B cell (primary cell): ENCODE data around the gene RPA1. TPM values are rescaled to one million over a fixed set of nuclear protein-coding genes. Genes with fewer than 3 reads are reported as not detected.

Source experiments
- ATAC-seq: fragments of 200-7000 bp; cut with Tn5 transposase; one replicate; pipeline ENCODE4 v1.10.0; 2021; ENCODE audit warnings: low read depth, mild to moderate bottlenecking, moderate number of reproducible peaks, moderate library complexity
- CTCF ChIA-PET: fragments of 350-600 bp; sonication (Branson Sonifier 250); formaldehyde crosslinking; loops from one replicate; lab custom pipeline; 2021; ENCODE audit warnings: antibody characterized with exemption, inconsistent platforms; lab: Charles Lee
- POLR2A ChIA-PET: fragments of 350-600 bp; sonication (Branson Sonifier 250); formaldehyde crosslinking; loops from one replicate; lab custom pipeline; 2021; ENCODE audit warnings: antibody characterized with exemption; lab: Charles Lee
- DNase-seq: peaks from one replicate; pipeline ENCODE4 v3.0.0; 2013
- H2AFZ ChIP-seq: 2 replicates; pipeline ENCODE4 v1.6.1; 2012; ENCODE audit warnings: mild to moderate bottlenecking, low read depth, low read length; ENCODE audit not compliant: insufficient read depth, poor library complexity, severe bottlenecking
- H3K27ac ChIP-seq, 2 donors: 1 replicate in 1 of 2; 2 replicates in 1 of 2; pipeline ENCODE4 v1.5.1; 2012 to 2013; ENCODE audit warnings: low read length in 2 of 2, mild to moderate bottlenecking in 2 of 2, moderate library complexity in 1 of 2
- H3K27me3 ChIP-seq, 4 experiments: fragments of 200-600 bp in 1 of 4; sonication (generic) in 1 of 4; replicated peaks in 1 of 4; 1 replicate in 2 of 4; 2 replicates in 2 of 4; pipeline versions ENCODE4 v1.6.1 to v1.7.0; 2013 to 2016; ENCODE audit warnings: low read length in 3 of 4, mild to moderate bottlenecking in 2 of 4, mixed read lengths in 1 of 4, moderate library complexity in 1 of 4; ENCODE audit not compliant: insufficient read depth in 4 of 4, control insufficient read depth in 3 of 4; ENCODE audit errors: control extremely low read depth in 1 of 4
- H3K36me3 ChIP-seq, 2 experiments: replicated peaks in 1 of 2; 1 replicate in 1 of 2; 2 replicates in 1 of 2; pipeline versions ENCODE4 v1.6.1 to v1.7.1; 2013; ENCODE audit warnings: low read length in 1 of 2; ENCODE audit not compliant: insufficient read depth in 2 of 2, control insufficient read depth in 1 of 2; ENCODE audit errors: control extremely low read depth in 1 of 2, extremely low read depth in 1 of 2
- H3K4me1 ChIP-seq, 2 donors: fragments of 200-600 bp in 1 of 2; sonication (generic) in 1 of 2; 1 replicate in 1 of 2; 2 replicates in 1 of 2; pipeline versions ENCODE4 v1.5.1 to v1.6.1; 2013 to 2017; ENCODE audit warnings: low read length in 2 of 2; ENCODE audit not compliant: control insufficient read depth in 2 of 2, insufficient read depth in 2 of 2
- H3K4me2 ChIP-seq: replicated peaks from 2 replicates; pipeline ENCODE3; 2012; ENCODE audit warnings: mild to moderate bottlenecking, low read depth, low read length; ENCODE audit not compliant: poor library complexity, severe bottlenecking
- H3K4me3 ChIP-seq, 5 experiments: fragments of 200-600 bp in 1 of 5; sonication (generic) in 1 of 5; 1 replicate in 3 of 5; 2 replicates in 2 of 5; pipeline versions ENCODE4 v1.5.1 to v1.7.0; 2011 to 2016; ENCODE audit warnings: low read length in 4 of 5, mild to moderate bottlenecking in 4 of 5, low read depth in 2 of 5, control low read depth in 1 of 5, moderate library complexity in 1 of 5; ENCODE audit not compliant: insufficient read depth in 1 of 5; ENCODE audit errors: control extremely low read depth in 1 of 5, extremely low read depth in 1 of 5
- H3K79me2 ChIP-seq: fragments of 200-600 bp; sonication (generic); one replicate; pipeline ENCODE4 v1.6.0; 2016; ENCODE audit warnings: low read length; ENCODE audit not compliant: control insufficient read depth, insufficient read depth
- H3K9ac ChIP-seq: fragments of 200-600 bp; sonication (generic); 2 replicates; pipeline ENCODE4 v1.6.1; 2017; ENCODE audit warnings: mild to moderate bottlenecking, low read length, moderate library complexity
- H3K9me3 ChIP-seq, 3 donors: one replicate each; pipeline versions ENCODE4 v1.6.1 to v1.7.1; 2013; ENCODE audit warnings: low read length in 2 of 3; ENCODE audit not compliant: control insufficient read depth in 2 of 3, insufficient read depth in 1 of 3; ENCODE audit errors: control extremely low read depth in 1 of 3
- H4K20me1 ChIP-seq: 2 replicates; pipeline ENCODE4 v1.6.0; 2012; ENCODE audit warnings: mild to moderate bottlenecking, low read length; ENCODE audit not compliant: insufficient read depth, control insufficient read depth, poor library complexity, severe bottlenecking
- H3K27ac Mint-ChIP-seq: one replicate; pipeline ENCODE4 v1.8.0; 2021; ENCODE audit warnings: mixed read lengths
- H3K27me3 Mint-ChIP-seq: one replicate; pipeline ENCODE4 v1.8.0; 2021; ENCODE audit warnings: mixed read lengths
- H3K4me1 Mint-ChIP-seq: one replicate; pipeline ENCODE4 v1.8.0; 2021; ENCODE audit warnings: mixed read lengths
- H3K4me3 Mint-ChIP-seq: one replicate; pipeline ENCODE4 v1.8.0; 2021; ENCODE audit warnings: mixed read lengths
- H3K9me3 Mint-ChIP-seq: one replicate; pipeline ENCODE4 v1.8.0; 2022; ENCODE audit warnings: mixed read lengths; ENCODE audit not compliant: insufficient read depth
- EZH2 ChIP-seq: IDR thresholded peaks from 2 replicates; pipeline ENCODE4 v1.6.1; 2012; ENCODE audit warnings: borderline replicate concordance, low read depth, mild to moderate bottlenecking, moderate library complexity, low read length; ENCODE audit not compliant: insufficient read depth, poor library complexity, severe bottlenecking
- WGBS: methylation state at CpG from one replicate; pipeline ENCODE4 v1.1.5; 2013; ENCODE audit warnings: missing lambda C conversion rate; ENCODE audit not compliant: insufficient coverage; 5-methylcytosine and 5-hydroxymethylcytosine counted together
- intact Hi-C: fragments of 100-400 bp; cut with micrococcal nuclease; formaldehyde crosslinking; loops from one replicate; pipeline ENCODE4 v1.10.0; 2022
- polyA plus RNA-seq: library from polyadenylated mRNA; depleted of rRNA; stranded (reverse); fragments of >200 nt; gene quantifications from 2 replicates; pipeline ENCODE4 v1.2.3, GENCODE V29; 2012
- total RNA-seq, 2 donors: library from RNA; stranded (reverse); fragments of 120-200 nt in 1 of 2; gene quantifications; 1 replicate in 1 of 2; 2 replicates in 1 of 2; pipeline versions ENCODE4 v1.2.3 to v1.2.4, GENCODE V29; 2013 to 2022
- TF ChIP-seq, protein P1 (sequence below): fragments of 200-600 bp; IDR thresholded peaks from one replicate; pipeline ENCODE4 v1.8.0; 2022; ENCODE audit warnings: antibody characterized with exemption, mild to moderate bottlenecking

RPA1 gene
- total and polyA plus RNA-seq, 2 donors (not counting 1 experiment from before 2014, with no cell fraction given) = 27.0 to 94.5 TPM

DNA sequence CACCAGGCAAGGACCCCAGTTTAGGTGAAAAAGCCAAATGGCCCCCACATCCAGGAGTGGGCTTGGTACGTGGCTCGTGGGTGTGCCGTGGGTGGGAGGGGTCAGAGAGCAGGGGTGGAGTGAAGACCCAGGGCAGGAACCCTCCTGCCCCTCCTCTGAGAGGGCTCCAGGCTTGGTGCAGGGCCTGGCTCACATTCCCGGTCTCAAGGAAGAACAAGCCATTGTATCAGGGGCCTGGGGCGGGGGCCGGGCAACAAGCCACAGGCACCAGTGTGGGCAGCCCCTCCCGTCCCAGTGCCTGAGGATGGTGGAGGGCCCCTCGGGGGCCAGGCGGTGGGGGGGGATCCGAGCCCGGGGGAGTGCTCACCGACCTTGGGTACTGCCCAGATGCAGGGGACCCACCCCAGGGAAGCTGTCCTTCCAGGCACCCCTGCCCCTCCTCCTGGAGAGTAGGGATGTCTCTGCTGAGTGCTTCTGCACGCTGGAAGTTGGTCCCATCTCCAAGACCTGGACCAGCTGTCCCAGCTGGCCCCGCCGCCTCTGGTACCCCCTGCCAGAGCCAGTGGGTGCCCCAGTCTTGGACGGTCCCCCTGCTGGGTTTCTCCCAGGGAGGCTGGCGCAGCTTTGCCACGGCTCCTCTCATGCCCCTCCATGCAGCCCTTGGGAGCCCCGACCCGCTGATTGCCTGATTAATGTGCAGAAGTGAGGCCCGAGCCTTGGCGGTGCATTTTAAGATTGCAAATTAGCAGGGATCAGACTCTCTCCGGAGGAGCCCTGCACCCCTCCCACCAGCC lies 111.7 kb downstream of the RPA1 start:
- no peak for DNase-seq
- no peaks in the 10 kb centered on the region for H3K27me3 Mint-ChIP-seq
- TF ChIP-seq EZH2 = no peak
- TF ChIP-seq, protein P1, sequence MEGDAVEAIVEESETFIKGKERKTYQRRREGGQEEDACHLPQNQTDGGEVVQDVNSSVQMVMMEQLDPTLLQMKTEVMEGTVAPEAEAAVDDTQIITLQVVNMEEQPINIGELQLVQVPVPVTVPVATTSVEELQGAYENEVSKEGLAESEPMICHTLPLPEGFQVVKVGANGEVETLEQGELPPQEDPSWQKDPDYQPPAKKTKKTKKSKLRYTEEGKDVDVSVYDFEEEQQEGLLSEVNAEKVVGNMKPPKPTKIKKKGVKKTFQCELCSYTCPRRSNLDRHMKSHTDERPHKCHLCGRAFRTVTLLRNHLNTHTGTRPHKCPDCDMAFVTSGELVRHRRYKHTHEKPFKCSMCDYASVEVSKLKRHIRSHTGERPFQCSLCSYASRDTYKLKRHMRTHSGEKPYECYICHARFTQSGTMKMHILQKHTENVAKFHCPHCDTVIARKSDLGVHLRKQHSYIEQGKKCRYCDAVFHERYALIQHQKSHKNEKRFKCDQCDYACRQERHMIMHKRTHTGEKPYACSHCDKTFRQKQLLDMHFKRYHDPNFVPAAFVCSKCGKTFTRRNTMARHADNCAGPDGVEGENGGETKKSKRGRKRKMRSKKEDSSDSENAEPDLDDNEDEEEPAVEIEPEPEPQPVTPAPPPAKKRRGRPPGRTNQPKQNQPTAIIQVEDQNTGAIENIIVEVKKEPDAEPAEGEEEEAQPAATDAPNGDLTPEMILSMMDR = no peak
- H3K4me3 ChIP-seq = no peak overlapping the region
- no peaks in the 10 kb centered on the region for H3K27me3 ChIP-seq
- H2AFZ ChIP-seq = no peak overlapping the region
- H3K27ac Mint-ChIP-seq = no peak overlapping the region
- no peaks in the 10 kb centered on the region for H3K4me1 ChIP-seq
- no peaks in the 10 kb centered on the region for H3K9me3 Mint-ChIP-seq
- H4K20me1 ChIP-seq = no peaks in the 10 kb centered on the region
- ChIA-PET POLR2A (no interaction called here), CTCF (no interaction called here)
- no peak overlapping the region for H3K4me3 Mint-ChIP-seq
- no peak for ATAC-seq
- H3K27ac ChIP-seq = no peak overlapping the region
- H3K4me1 Mint-ChIP-seq = no peaks in the 10 kb centered on the region
- no peaks in the 10 kb centered on the region for H3K9me3 ChIP-seq
- intact Hi-C loops = no loop called here
- 95% methylated on average over 22 of the region's 23 CpGs for WGBS
- H3K4me2 ChIP-seq = no peak overlapping the region
- no peaks in the 10 kb centered on the region for H3K79me2 ChIP-seq
- H3K9ac ChIP-seq = no peak overlapping the region
- no peaks in the 10 kb centered on the region for H3K36me3 ChIP-seq

- H3K36me3 ChIP-seq = no peaks in the 10 kb centered on the region
- POLR2A ChIA-PET = no interaction called here
- no peaks in the 10 kb centered on the region for H3K27me3 Mint-ChIP-seq
These were observed 112.2 kb downstream of the RPA1 start for GRCh38 chr17:1942066-1942365.

More at GRCh38 chr17:1942066-1942365, 112.2 kb downstream of the RPA1 start:
- Mint-ChIP-seq H3K4me1 (no peaks in the 10 kb centered on the region), H3K27ac (no peak overlapping the region), H3K9me3 (no peaks in the 10 kb centered on the region), H3K4me3 (no peak overlapping the region)
- Histone ChIP-seq H3K27ac (no peak overlapping the region), H3K27me3 (no peaks in the 10 kb centered on the region), H3K9me3 (no peaks in the 10 kb centered on the region), H3K4me3 (no peak overlapping the region), H3K9ac (no peak overlapping the region), H3K4me2 (no peak overlapping the region), H2AFZ (no peak overlapping the region), H3K4me1 (no peaks in the 10 kb centered on the region), H4K20me1 (no peaks in the 10 kb centered on the region), H3K79me2 (no peaks in the 10 kb centered on the region)
- DNase-seq (no peak), ATAC-seq (no peak)
- TF ChIP-seq, protein P1 = no peak
- TF ChIP-seq EZH2 = no peak
- 78% methylated on average over 2 of the region's 7 CpGs for WGBS
- CTCF ChIA-PET = no interaction called here
- intact Hi-C loops = no loop called here
